CD4-positive, alpha-beta T cell (primary cell): Measurements from ENCODE around the gene OR1N2. TPM values are rescaled to one million over a fixed set of nuclear protein-coding genes. Genes with fewer than 3 reads are reported as not detected.

Experiments
- total RNA-seq, 174 experiments: library from RNA in 2 of 174; stranded (reverse) in 2 of 174; gene quantifications; one replicate each; pipeline ENCODE4 v1.2.3 and lab custom pipeline; 2021 to 2026

The OR1N2 gene
- total RNA-seq, 2 experiments from 2014 or later = not detected

Other genes with a start within 250 kb of the OR1N2 start
- gene PTGS1, start 182.1 kb upstream of the OR1N2 start, total RNA-seq = under 1 TPM; 0.14 to 0.27 TPM
- gene OR1J1, start 75.2 kb upstream of the OR1N2 start, total RNA-seq = not detected
- not detected for gene OR1J2, start 42.3 kb upstream of the OR1N2 start, total RNA-seq
- not detected for gene OR1J4, start 34.0 kb upstream of the OR1N2 start, total RNA-seq
- not detected for gene OR1N1, start 25.8 kb upstream of the OR1N2 start, total RNA-seq
- not detected for gene OR1L8, start 30.3 kb downstream of the OR1N2 start, total RNA-seq
- gene OR1Q1, start 61.6 kb downstream of the OR1N2 start, total RNA-seq = not detected
- not detected for gene OR1B1, start 104.5 kb downstream of the OR1N2 start, total RNA-seq
- not detected for gene OR1L1, start 108.6 kb downstream of the OR1N2 start, total RNA-seq
- gene OR1L3, start 122.0 kb downstream of the OR1N2 start, total RNA-seq = not detected
- not detected for gene OR1L4, start 170.9 kb downstream of the OR1N2 start, total RNA-seq
- gene OR1L6, start 189.2 kb downstream of the OR1N2 start, total RNA-seq = not detected
- not detected for gene OR5C1, start 235.8 kb downstream of the OR1N2 start, total RNA-seq
- gene OR1K1, start 247.0 kb downstream of the OR1N2 start, total RNA-seq = not detected